Mesendoderm (in vitro differentiated cells): ENCODE data around the gene MARK2.

Experiments used
- DNase-seq: peaks from one replicate; pipeline ENCODE4 v3.0.0; 2013
- H2AK5ac ChIP-seq: 2 replicates; pipeline ENCODE4 v1.6.1; 2013; ENCODE audit warnings: low read length, inconsistent platforms
- H2BK120ac ChIP-seq: 2 replicates; pipeline ENCODE4 v1.6.1; 2013; ENCODE audit warnings: low read depth, mild to moderate bottlenecking, low read length, moderate library complexity, mixed read lengths
- H2BK15ac ChIP-seq: replicated peaks from 2 replicates; pipeline ENCODE4 v1.6.1; 2013; ENCODE audit warnings: low read depth, mild to moderate bottlenecking, moderate library complexity
- H2BK5ac ChIP-seq: 2 replicates; pipeline ENCODE4 v1.6.1; 2013; ENCODE audit warnings: low read length, inconsistent platforms
- H3K18ac ChIP-seq: 2 replicates; pipeline ENCODE4 v1.6.1; 2013; ENCODE audit warnings: mild to moderate bottlenecking, low read length, mixed read lengths
- H3K23ac ChIP-seq: one replicate; pipeline ENCODE4 v1.6.1; 2013; ENCODE audit warnings: low read length
- H3K27ac ChIP-seq: 2 replicates; pipeline ENCODE4 v1.5.1; 2013; ENCODE audit warnings: low read depth, mild to moderate bottlenecking, inconsistent platforms, low read length, moderate library complexity
- H3K27me3 ChIP-seq: 2 replicates; pipeline ENCODE4 v1.6.1; 2013; ENCODE audit warnings: low read length, control low read depth, mild to moderate bottlenecking, inconsistent platforms; ENCODE audit not compliant: insufficient read depth, poor library complexity
- H3K36me3 ChIP-seq: 2 replicates; pipeline ENCODE4 v1.6.1; 2013; ENCODE audit warnings: low read length, inconsistent platforms; ENCODE audit not compliant: control insufficient read depth, insufficient read depth
- H3K4ac ChIP-seq: one replicate; pipeline ENCODE4 v1.6.1; 2013; ENCODE audit warnings: low read depth, mild to moderate bottlenecking, low read length, moderate library complexity
- H3K4me1 ChIP-seq: 2 replicates; pipeline ENCODE4 v1.6.1; 2013; ENCODE audit warnings: low read depth, low read length, inconsistent platforms; ENCODE audit not compliant: control insufficient read depth
- H3K4me2 ChIP-seq: 2 replicates; pipeline ENCODE4 v1.6.1; 2013; ENCODE audit warnings: low read length
- H3K4me3 ChIP-seq: 2 replicates; pipeline ENCODE4 v1.5.1; 2013; ENCODE audit warnings: mild to moderate bottlenecking, low read length
- H3K56ac ChIP-seq: one replicate; pipeline ENCODE4 v1.6.1; 2013; ENCODE audit warnings: low read length
- H3K79me1 ChIP-seq: 2 replicates; pipeline ENCODE4 v1.6.1; 2013; ENCODE audit warnings: low read length, inconsistent platforms
- H3K79me2 ChIP-seq: 2 replicates; pipeline ENCODE4 v1.6.1; 2013; ENCODE audit warnings: mild to moderate bottlenecking, low read length; ENCODE audit not compliant: control insufficient read depth, insufficient read depth
- H3K9ac ChIP-seq: 2 replicates; pipeline ENCODE4 v1.6.1; 2013; ENCODE audit warnings: low read length, inconsistent platforms
- H4K5ac ChIP-seq: one replicate; pipeline ENCODE4 v1.6.1; 2013; ENCODE audit warnings: low read length
- H4K8ac ChIP-seq: one replicate; pipeline ENCODE4 v1.6.1; 2013; ENCODE audit warnings: low read depth, mild to moderate bottlenecking, control low read depth, low read length, moderate library complexity
- WGBS: extraction: QIAGEN DNeasy Blood & Tissue Kit; methylation state at CpG from one replicate; pipeline ENCODE4 v1.1.7; 2013; ENCODE audit warnings: low lambda C conversion rate, missing lambda C conversion rate; ENCODE audit not compliant: insufficient coverage; ENCODE audit errors: extremely low coverage; 5-methylcytosine and 5-hydroxymethylcytosine counted together

Gene MARK2

DNA sequence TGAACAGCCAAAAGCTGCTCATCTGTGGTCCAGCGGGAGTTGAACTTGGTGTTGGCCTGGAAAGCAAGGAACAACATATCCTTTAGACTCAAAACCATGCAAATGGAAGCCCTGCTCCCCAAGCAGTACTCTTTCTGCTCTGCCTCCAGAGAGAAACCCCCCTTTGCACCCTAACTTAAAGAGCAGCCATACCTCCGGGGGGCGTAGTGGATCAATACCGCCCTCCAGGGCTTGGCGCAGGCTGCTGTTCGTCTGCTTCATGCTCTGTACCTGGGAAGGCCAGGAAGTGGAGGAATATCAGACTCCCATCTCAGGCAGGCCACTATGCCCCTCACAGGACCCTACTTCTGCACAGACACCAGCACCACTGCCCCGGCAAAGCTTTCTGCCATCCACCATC is 73.8 kb downstream of the MARK2 start:
- Histone ChIP-seq H2BK120ac (no peak overlapping the region), H3K4me1 (peaks cover 8% of the 10 kb centered on the region), H4K5ac (no peak overlapping the region), H2BK15ac (no peak overlapping the region), H3K9ac (no peak overlapping the region), H3K27ac (peak overlapping the region; percentile 32), H3K36me3 (peaks cover 13% of the 10 kb centered on the region), H3K79me2 (peaks cover 19% of the 10 kb centered on the region), H2AK5ac (no peak overlapping the region), H3K4me2 (no peak overlapping the region), H3K18ac (no peak overlapping the region), H3K27me3 (no peaks in the 10 kb centered on the region), H3K4me3 (no peak overlapping the region), H3K23ac (no peak overlapping the region), H2BK5ac (no peak overlapping the region), H4K8ac (no peak overlapping the region), H3K4ac (no peak overlapping the region), H3K56ac (no peak overlapping the region), H3K79me1 (peaks cover 11% of the 10 kb centered on the region)
- WGBS, result no CpG with 5 or more reads among the region's 7 CpGs
- no peak for DNase-seq

DNA sequence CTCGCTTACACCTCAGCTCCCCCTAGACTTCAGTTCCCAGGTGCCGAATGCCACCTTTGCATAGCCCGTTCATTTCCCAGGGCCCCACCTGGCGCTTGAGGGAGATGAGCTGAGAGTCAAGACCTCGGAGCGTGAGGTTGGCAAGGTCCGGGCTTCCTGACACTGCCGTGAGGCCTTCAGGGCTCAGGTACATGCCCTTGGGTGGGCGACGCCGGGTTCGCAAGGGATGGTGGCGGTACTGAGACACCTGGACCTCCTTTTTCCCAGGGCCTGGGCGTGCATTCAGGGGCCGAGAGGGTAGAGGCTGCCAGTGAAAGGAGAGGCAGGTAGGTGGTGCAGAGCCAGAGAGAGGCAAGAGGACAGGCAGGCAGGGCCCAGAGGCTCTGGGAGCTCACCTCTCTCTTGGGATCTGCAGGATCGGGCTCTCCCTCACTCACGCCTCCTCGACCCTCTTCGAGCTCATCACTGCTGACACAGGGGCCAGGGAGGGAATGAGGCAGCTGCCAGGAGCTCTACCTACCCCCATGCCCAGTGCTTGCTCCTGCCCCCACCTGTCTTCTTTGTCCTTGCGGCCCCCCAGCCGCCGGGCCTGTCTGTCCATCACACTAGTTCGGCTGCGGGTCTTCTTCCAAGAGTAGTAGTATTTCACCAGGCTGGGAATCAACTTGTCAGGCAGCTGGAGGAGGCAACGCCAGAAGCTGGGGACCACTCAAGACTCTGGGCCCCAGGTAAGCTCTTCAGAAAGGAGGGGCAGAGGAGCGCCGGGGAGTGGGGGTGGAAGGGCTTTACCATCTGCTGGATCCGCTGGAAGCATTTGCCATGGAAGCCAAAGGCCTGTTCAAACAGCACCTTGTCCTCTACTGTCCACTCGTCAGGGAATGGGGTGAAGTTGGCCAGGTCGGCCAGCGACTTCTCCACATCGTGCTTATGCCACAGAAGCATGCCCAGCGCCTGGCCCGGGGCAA is 75.2 kb downstream of the MARK2 start:
- H2AK5ac ChIP-seq, result no peak overlapping the region
- H3K9ac ChIP-seq, result no peak overlapping the region
- H2BK5ac ChIP-seq, result no peak overlapping the region
- H2BK15ac ChIP-seq, result no peak overlapping the region
- peaks cover 11% of the 10 kb centered on the region for H3K36me3 ChIP-seq
- peaks cover 11% of the 10 kb centered on the region for H3K79me1 ChIP-seq
- no peak overlapping the region for H3K18ac ChIP-seq
- no peaks in the 10 kb centered on the region for H3K27me3 ChIP-seq
- H4K5ac ChIP-seq, result no peak overlapping the region
- DNase-seq, result no peak
- H4K8ac ChIP-seq, result no peak overlapping the region
- H3K23ac ChIP-seq, result no peak overlapping the region
- H3K56ac ChIP-seq, result peak overlapping the region; percentile 11
- peaks cover 19% of the 10 kb centered on the region for H3K79me2 ChIP-seq
- H3K4me2 ChIP-seq, result no peak overlapping the region
- H2BK120ac ChIP-seq, result no peak overlapping the region
- no CpG with 5 or more reads among the region's 34 CpGs for WGBS
- no peak overlapping the region for H3K4ac ChIP-seq
- H3K27ac ChIP-seq, result no peak overlapping the region
- H3K4me1 ChIP-seq, result peaks cover 12% of the 10 kb centered on the region
- H3K4me3 ChIP-seq, result no peak overlapping the region

DNA sequence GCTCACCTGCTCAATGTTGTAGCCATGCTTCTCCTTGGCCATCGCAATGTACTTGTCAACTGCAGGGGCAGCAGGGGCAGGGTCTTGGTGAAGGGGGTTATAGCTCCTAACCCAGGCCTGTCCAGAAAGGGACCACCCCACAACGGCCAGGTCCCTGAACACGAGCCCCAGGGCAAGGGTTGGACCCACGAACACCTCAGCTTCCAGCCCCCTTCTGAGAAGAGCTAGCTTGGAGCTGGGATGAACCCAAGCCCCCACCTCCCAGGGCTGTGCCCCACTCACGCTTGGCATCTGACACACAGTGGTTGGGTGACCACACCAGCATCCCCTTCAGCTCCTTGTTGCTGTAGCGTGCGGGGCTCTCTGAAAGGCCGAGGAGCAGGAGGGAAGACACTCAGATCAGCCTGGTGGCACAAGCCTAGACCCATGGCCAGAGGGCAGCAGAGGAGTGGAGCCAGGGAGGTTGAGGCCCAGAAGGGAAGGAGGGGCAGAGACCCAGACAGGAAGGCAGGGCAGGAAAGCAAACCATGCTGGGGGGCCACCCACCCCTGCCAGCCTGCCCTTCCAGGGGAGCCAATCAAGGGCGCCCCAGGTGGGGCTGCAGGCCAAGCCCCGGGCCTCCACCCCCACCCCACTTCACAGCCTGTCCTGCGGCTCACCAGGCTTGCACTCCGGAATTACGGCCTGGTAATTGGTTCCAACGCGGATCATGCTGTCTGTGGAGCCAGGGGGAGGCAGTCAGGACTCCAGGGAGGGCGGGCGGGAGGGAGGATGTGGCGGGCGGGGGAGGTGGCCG is 76.2 kb downstream of the MARK2 start:
- Histone ChIP-seq H3K56ac (peak overlapping the region; percentile 99), H3K9ac (peak overlapping the region; percentile 97), H3K4me2 (peak overlapping the region; percentile 7), H4K5ac (no peak overlapping the region), H2BK5ac (no peak overlapping the region), H3K27ac (no peak overlapping the region), H3K4me3 (peak overlapping the region; percentile 18), H3K79me2 (peaks cover 19% of the 10 kb centered on the region), H4K8ac (no peak overlapping the region), H3K23ac (no peak overlapping the region), H3K36me3 (peaks cover 11% of the 10 kb centered on the region), H2BK15ac (no peak overlapping the region), H3K79me1 (peaks cover 11% of the 10 kb centered on the region), H2BK120ac (no peak overlapping the region), H3K4me1 (peaks cover 14% of the 10 kb centered on the region), H3K4ac (no peak overlapping the region), H3K18ac (no peak overlapping the region), H2AK5ac (no peak overlapping the region), H3K27me3 (no peaks in the 10 kb centered on the region)
- DNase-seq, result peak; percentile 51
- no CpG with 5 or more reads among the region's 20 CpGs for WGBS

DNA sequence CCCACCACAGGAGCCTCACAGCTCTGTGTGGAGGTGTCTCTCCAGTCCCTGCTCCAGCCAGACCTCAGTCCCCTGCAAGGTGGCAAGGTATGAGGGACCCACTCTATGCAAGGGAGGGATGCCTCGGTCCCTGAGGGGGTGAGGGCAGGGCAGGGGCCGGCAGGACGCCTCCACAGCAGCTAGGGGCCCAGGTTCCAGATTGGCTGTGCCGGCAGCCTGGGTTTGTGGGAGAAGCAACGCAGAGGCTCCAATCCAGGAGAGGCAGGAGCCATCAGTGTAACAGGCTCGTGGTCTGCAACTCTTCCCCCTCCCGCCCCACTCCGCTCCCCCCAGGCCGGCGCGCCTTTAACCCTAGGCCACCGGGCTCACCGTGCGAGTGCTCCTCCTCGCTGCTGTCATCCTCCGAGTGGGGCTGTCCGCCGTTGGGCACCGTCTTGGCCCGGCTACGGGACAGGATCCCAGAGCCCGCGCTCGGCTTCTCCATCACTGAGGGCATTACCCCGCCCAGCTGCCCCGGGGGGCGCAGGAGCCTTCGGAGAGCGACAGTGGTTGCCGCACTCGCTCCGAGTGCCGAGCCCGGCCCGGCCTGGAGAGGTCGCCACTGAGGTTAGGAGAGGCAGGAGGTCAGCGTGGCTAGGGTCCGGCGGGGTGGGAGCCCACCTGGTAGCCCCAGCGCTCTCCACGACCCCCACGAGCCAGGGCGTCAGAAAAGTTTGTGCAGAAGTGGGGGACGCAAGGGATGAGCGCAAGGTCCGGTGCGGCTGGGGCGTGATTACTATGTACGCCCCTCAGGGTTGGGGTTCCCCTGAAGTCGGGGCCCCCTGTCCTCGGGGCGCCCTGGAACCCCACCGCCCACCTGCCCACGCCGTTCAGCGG is 77.3 kb downstream of the MARK2 start:
- H2BK15ac ChIP-seq, result no peak overlapping the region
- H3K79me1 ChIP-seq, result peaks cover 11% of the 10 kb centered on the region
- peak overlapping the region; percentile 94 for H3K18ac ChIP-seq
- no peak overlapping the region for H4K5ac ChIP-seq
- H3K23ac ChIP-seq, result peak overlapping the region; percentile 97
- peaks cover 15% of the 10 kb centered on the region for H3K4me1 ChIP-seq
- no peak overlapping the region for H2BK120ac ChIP-seq
- H2AK5ac ChIP-seq, result peak overlapping the region; percentile 98
- H3K9ac ChIP-seq, result peak overlapping the region; percentile 97
- peak overlapping the region; percentile 93 for H3K27ac ChIP-seq
- peaks cover 19% of the 10 kb centered on the region for H3K79me2 ChIP-seq
- peak overlapping the region; percentile 29 for H4K8ac ChIP-seq
- peak; percentile 93 for DNase-seq
- H2BK5ac ChIP-seq, result peak overlapping the region; percentile 78
- no peaks in the 10 kb centered on the region for H3K27me3 ChIP-seq
- H3K36me3 ChIP-seq, result peaks cover 11% of the 10 kb centered on the region
- peak overlapping the region; percentile 88 for H3K4ac ChIP-seq
- no CpG with 5 or more reads among the region's 56 CpGs for WGBS
- H3K4me2 ChIP-seq, result peak overlapping the region; percentile 100
- peak overlapping the region; percentile 95 for H3K4me3 ChIP-seq
- peak overlapping the region; percentile 99 for H3K56ac ChIP-seq
